Osteocyte (in vitro differentiated cells): Measurements from ENCODE around the gene HDGF. TPM values are rescaled to one million over a fixed set of nuclear protein-coding genes. Genes with fewer than 3 reads are reported as not detected.

Experiments used
- DNase-seq: peaks from one replicate; pipeline ENCODE4 v3.0.0; 2021; ENCODE audit warnings: mixed read lengths; ENCODE audit not compliant: unreplicated experiment; ENCODE audit errors: extremely low spot score
- H3K27ac Mint-ChIP-seq: one replicate; pipeline ENCODE4 v1.8.0; 2021; ENCODE audit warnings: mild to moderate bottlenecking, mixed read lengths; ENCODE audit not compliant: unreplicated experiment
- H3K27me3 Mint-ChIP-seq: one replicate; pipeline ENCODE4 v1.8.0; 2021; ENCODE audit warnings: mixed read lengths; ENCODE audit not compliant: unreplicated experiment
- H3K36me3 Mint-ChIP-seq: one replicate; pipeline ENCODE4 v1.8.0; 2021; ENCODE audit warnings: mixed read lengths; ENCODE audit not compliant: unreplicated experiment
- H3K4me1 Mint-ChIP-seq: one replicate; pipeline ENCODE4 v1.8.0; 2021; ENCODE audit warnings: mixed read lengths; ENCODE audit not compliant: unreplicated experiment
- H3K4me3 Mint-ChIP-seq: one replicate; pipeline ENCODE4 v1.8.0; 2021; ENCODE audit warnings: mild to moderate bottlenecking, moderate library complexity, mixed read lengths; ENCODE audit not compliant: unreplicated experiment
- H3K9me3 Mint-ChIP-seq: one replicate; pipeline ENCODE4 v1.8.0; 2021; ENCODE audit warnings: mixed read lengths; ENCODE audit not compliant: unreplicated experiment
- CTCF ChIP-seq: fragments of 200-600 bp; sonication (generic); IDR thresholded peaks from 2 replicates; pipeline ENCODE4 v1.5.0; 2021; ENCODE audit warnings: antibody characterized with exemption, mild to moderate bottlenecking, moderate library complexity
- total RNA-seq: library from RNA; stranded (reverse); gene quantifications from 2 replicates; pipeline ENCODE4 v1.2.1, GENCODE V29; 2021

The HDGF gene
- total RNA-seq, 1 donor from 2014 or later = 213 TPM

GRCh38 chr1:156692441-156692924 lies 59.0 kb downstream of the HDGF start:
- DNase-seq = no peak
- Mint-ChIP-seq H3K4me1 (peaks cover 62% of the 10 kb centered on the region), H3K27me3 (peaks cover 4% of the 10 kb centered on the region), H3K36me3 (no peaks in the 10 kb centered on the region), H3K4me3 (no peak overlapping the region), H3K9me3 (no peaks in the 10 kb centered on the region), H3K27ac (no peak overlapping the region)
- TF ChIP-seq CTCF = no peak

Other genes with a start within 250 kb of the HDGF start
- 8.6 and 9.8 TPM in 2 replicates for gene IQGAP3, start 179.1 kb downstream of the HDGF start, total RNA-seq
- gene TTC24, start 172.0 kb downstream of the HDGF start, total RNA-seq = not detected in 2 replicates
- 59.2 and 63.4 TPM in 2 replicates for gene NAXE, start 159.9 kb downstream of the HDGF start, total RNA-seq
- 17.2 and 20.6 TPM in 2 replicates for gene GPATCH4, start 150.2 kb downstream of the HDGF start, total RNA-seq
- gene HAPLN2, start 132.3 kb downstream of the HDGF start, total RNA-seq = 0.35 TPM in 1 of 2 replicates, not detected in the other
- 0.29 and 0.43 TPM in 2 replicates for gene BCAN, start 109.6 kb downstream of the HDGF start, total RNA-seq
- 24.2 and 26.5 TPM in 2 replicates for gene NES, start 74.3 kb downstream of the HDGF start, total RNA-seq
- 144 and 146 TPM in 2 replicates for gene CRABP2, start 46.1 kb downstream of the HDGF start, total RNA-seq
- 21.3 and 24.1 TPM in 2 replicates for gene METTL25B, start 23.2 kb downstream of the HDGF start, total RNA-seq
- gene ISG20L2, start 22.9 kb downstream of the HDGF start, total RNA-seq = 33.0 and 37.7 TPM in 2 replicates
- 52.6 and 55.8 TPM in 2 replicates for gene MRPL24, start 10.6 kb downstream of the HDGF start, total RNA-seq
- 71.1 and 85.4 TPM in 2 replicates for gene PRCC, start 15.9 kb upstream of the HDGF start, total RNA-seq
- gene SH2D2A, start 65.2 kb upstream of the HDGF start, total RNA-seq = not detected in 2 replicates
- gene INSRR, start 107.4 kb upstream of the HDGF start, total RNA-seq = 0.08 and 0.21 TPM in 2 replicates
- not detected in 2 replicates for gene NTRK1, start 109.2 kb upstream of the HDGF start, total RNA-seq
- gene PEAR1, start 142.0 kb upstream of the HDGF start, total RNA-seq = 27.4 and 28.2 TPM in 2 replicates
- 0.18 and 0.35 TPM in 2 replicates for gene LRRC71, start 169.0 kb upstream of the HDGF start, total RNA-seq